ENCODE results near the gene STK36. TPM values are rescaled to one million over a fixed set of nuclear protein-coding genes. Genes with fewer than 3 reads are reported as not detected.

Gene STK36
- total and polyA plus RNA-seq, 8 donors: 8.3 to 54.0 (median 22.1) TPM

DNA sequence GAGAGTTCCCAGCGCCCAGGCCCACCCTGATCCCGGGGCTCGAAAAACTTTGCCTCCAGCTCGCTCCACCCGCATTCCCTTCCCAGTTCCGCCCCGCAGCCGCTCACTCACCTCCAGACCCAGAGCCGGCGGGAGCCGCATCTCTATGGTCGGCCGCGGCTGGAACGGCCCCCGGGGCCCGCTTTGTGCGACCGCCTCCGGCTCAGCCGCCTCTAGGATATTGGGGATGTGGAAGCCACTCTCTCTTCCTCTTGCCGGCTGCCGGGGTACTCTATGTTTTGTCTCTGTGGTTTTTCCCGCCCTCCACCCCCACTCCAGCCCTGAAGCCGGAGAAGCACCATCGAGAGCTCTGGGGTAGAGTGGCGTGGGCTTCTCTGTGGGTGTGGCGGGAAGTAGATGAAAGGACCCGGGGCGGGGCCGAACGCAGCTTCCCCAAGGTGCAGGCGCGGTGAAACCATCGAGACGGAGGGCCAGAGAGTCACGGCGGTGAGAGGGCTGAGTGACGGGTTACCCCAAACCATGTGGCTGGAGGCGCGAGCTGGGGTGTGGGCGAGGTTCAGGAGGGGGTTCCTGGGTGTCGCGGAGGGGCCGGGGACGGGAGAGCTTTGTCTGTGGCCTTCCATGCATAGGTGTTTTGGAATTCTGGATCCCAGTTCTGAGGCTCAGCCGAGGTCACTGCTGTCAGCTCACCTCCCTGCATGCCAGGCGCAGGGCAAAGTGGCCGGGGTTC, 12.5 kb upstream of the STK36 start, which contains the start of the genes BCS1L and ZNF142:
TSS of gene BCS1L (plus strand) at position 426 of the 730 bp plus-strand sequence. CDS start 1,305 bp downstream, outside the sequence.
TSS of gene ZNF142 (minus strand) at position 366 of the 730 bp plus-strand sequence. CDS start 3,194 bp downstream, outside the sequence.
- WGBS, 2 donors: 0 to 1% methylated on average over 45 to 49 of the region's 49 CpGs
- peak; percentile 97 to 99 (median 98) for ATAC-seq
- H3K27me3 ChIP-seq: no peaks in the 10 kb centered on the region
- peak; percentile 26 for FAIRE-seq
- peak within 1 kb of the TSS; percentile 75 to 95 (median 82) for H3K4me3 ChIP-seq
- peak; percentile 83 to 95 (median 90) for DNase-seq
- no peaks in the 10 kb centered on the region for H3K9me3 ChIP-seq
- TF ChIP-seq, protein P1, sequence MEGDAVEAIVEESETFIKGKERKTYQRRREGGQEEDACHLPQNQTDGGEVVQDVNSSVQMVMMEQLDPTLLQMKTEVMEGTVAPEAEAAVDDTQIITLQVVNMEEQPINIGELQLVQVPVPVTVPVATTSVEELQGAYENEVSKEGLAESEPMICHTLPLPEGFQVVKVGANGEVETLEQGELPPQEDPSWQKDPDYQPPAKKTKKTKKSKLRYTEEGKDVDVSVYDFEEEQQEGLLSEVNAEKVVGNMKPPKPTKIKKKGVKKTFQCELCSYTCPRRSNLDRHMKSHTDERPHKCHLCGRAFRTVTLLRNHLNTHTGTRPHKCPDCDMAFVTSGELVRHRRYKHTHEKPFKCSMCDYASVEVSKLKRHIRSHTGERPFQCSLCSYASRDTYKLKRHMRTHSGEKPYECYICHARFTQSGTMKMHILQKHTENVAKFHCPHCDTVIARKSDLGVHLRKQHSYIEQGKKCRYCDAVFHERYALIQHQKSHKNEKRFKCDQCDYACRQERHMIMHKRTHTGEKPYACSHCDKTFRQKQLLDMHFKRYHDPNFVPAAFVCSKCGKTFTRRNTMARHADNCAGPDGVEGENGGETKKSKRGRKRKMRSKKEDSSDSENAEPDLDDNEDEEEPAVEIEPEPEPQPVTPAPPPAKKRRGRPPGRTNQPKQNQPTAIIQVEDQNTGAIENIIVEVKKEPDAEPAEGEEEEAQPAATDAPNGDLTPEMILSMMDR (IDR thresholded peaks at IDR 0.05): no peak
- peaks cover 0 to 15% (median 11%) of the 10 kb centered on the region in 3 donors for H3K4me1 ChIP-seq
- intact Hi-C loops (cut with DNase I): loop anchor here in 1 of 3 donors (10.0 kb wide), 1 partner anchor 255 kb away; no protein-coding TSS in a partner anchor
- peaks cover 0 to 42% (median 17%) of the 10 kb centered on the region in 3 donors for H3K36me3 ChIP-seq
- peak within 1 kb of the TSS in 3 of 4 donors; percentile 18 to 53 (median 48) for H3K27ac ChIP-seq

DNA sequence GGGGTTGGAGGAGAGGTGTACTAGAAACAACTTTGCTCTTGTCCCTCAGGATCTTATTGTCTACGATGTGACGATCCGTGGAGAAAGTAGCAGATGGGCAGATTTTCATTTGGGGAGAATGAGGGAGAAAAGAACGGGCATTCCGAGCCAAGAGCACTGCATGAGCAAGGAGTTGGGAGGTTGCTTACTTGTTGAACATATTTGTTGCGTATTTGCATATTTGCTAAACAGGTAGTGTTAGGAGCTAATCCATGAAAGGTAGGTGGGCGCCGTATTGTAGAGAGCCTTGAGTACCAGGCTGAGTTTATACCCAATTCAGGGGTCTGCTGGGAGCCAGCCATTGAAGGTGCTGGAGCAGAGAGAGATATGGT, 11.9 kb upstream of the STK36 start:
- DNase-seq: no peak
- no peak for ATAC-seq
- 11% methylated on average over 8 of the region's 8 CpGs for WGBS, 2 donors
- Histone ChIP-seq H3K27me3 (no peaks in the 10 kb centered on the region), H3K4me3 (peak overlapping the region; percentile 75 to 95 (median 82)), H3K27ac (peak overlapping the region in 1 of 4 donors; percentile 53), H3K36me3 (peaks cover 0 to 42% (median 21%) of the 10 kb centered on the region in 3 donors), H3K4me1 (peaks cover 0 to 15% (median 11%) of the 10 kb centered on the region in 3 donors), H3K9me3 (no peaks in the 10 kb centered on the region)
- TF ChIP-seq, protein P1 (IDR thresholded peaks at IDR 0.05): no peak
- FAIRE-seq: no peak
- intact Hi-C loops (cut with DNase I): loop anchor here in 1 of 3 donors (10.0 kb wide), 1 partner anchor 255 kb away; no protein-coding TSS in a partner anchor

DNA sequence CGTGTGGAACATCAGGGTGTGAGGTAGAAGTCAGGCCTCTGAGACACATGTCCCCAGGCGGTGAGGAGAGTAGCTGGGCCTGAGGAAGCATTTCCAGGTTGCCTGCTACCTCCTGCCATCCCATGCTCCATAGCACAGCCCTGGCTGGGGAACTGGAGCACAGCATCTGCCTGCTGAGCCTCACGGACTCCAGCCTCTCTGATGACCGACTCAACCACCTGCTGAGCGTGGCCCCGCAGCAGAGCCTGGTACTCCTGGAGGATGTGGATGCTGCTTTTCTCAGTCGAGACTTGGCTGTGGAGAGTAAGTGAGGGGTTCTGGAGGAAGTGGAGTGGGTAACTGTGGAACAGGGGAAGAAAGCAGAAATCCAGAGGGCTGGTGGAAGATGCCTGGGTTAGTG, 9.5 kb upstream of the STK36 start:
- Histone ChIP-seq H3K27me3 (no peaks in the 10 kb centered on the region), H3K9me3 (no peaks in the 10 kb centered on the region), H3K4me3 (no peak overlapping the region), H3K36me3 (peaks cover 0 to 41% (median 34%) of the 10 kb centered on the region in 3 donors), H3K4me1 (peaks cover 0 to 15% (median 11%) of the 10 kb centered on the region in 3 donors), H3K27ac (no peak overlapping the region)
- ATAC-seq: no peak
- 82 to 85% methylated on average over 7 of the region's 7 CpGs for WGBS, 2 donors
- intact Hi-C loops (cut with DNase I): no loop called here
- TF ChIP-seq, protein P1 (IDR thresholded peaks at IDR 0.05): no peak
- DNase-seq: no peak
- no peak for FAIRE-seq

DNA sequence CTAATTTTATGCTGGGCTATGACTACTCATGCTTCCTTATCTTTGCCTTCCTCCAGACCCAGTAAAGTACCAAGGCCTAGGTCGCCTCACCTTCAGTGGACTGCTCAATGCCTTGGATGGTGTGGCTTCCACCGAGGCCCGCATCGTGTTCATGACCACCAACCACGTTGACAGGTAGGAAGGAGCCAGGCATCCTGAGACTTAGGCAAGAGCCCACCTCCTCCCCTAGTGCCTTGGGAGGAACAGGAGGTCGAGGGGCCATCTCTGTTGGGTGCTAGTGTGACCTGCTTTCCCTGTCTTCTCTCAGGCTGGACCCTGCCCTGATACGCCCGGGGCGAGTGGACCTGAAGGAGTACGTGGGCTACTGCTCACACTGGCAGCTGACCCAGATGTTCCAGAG, 9.1 kb upstream of the STK36 start:
- H3K4me1 ChIP-seq: peaks cover 0 to 15% (median 9%) of the 10 kb centered on the region in 3 donors
- TF ChIP-seq, protein P1 (IDR thresholded peaks at IDR 0.05): no peak
- FAIRE-seq (no peak), DNase-seq (no peak), ATAC-seq (no peak)
- H3K9me3 ChIP-seq: no peaks in the 10 kb centered on the region
- WGBS, 2 donors: 86 to 88% methylated on average over 10 of the region's 10 CpGs
- peaks cover 0 to 45% (median 34%) of the 10 kb centered on the region in 3 donors for H3K36me3 ChIP-seq
- intact Hi-C loops (cut with DNase I): no loop called here
- no peaks in the 10 kb centered on the region for H3K27me3 ChIP-seq
- H3K4me3 ChIP-seq: no peak overlapping the region
- H3K27ac ChIP-seq: no peak overlapping the region

All from pancreas (tissue), 10 donors.